HEK293T (cell line): ENCODE measurements around the gene ISX.

Experiments used
- BHLHE40 ChIP-seq: fragments of 450-650 bp; IDR thresholded peaks from 2 replicates; pipeline ENCODE4 v1.6.1; 2016; ENCODE audit warnings: mild to moderate bottlenecking, moderate library complexity, borderline replicate concordance
- HDGF ChIP-seq: fragments of 450-650 bp; IDR thresholded peaks from 2 replicates; pipeline ENCODE4 v1.6.1; 2017; ENCODE audit warnings: antibody characterized with exemption, borderline replicate concordance
- L3MBTL2 ChIP-seq: fragments of 450-650 bp; conservative IDR thresholded peaks from 2 replicates; pipeline ENCODE4 v1.6.1; 2016; ENCODE audit warnings: mild to moderate bottlenecking

GRCh38 chr22:35053060-35053835, 12.7 kb upstream of the ISX start:
- TF ChIP-seq HDGF = no peak
- TF ChIP-seq L3MBTL2 = no peak
- TF ChIP-seq BHLHE40 = no peak
